SH-SY5Y (cell line): ENCODE data around the gene CAPN14.

Source experiments
- GATA2 ChIP-seq: IDR thresholded peaks from 2 replicates; pipeline ENCODE4 v1.6.1; 2011; ENCODE audit warnings: mild to moderate bottlenecking, low read depth, low read length
- GATA3 ChIP-seq: IDR thresholded peaks from 2 replicates; pipeline ENCODE4 v1.6.1; 2011; ENCODE audit warnings: low read depth, mild to moderate bottlenecking, low read length, moderate library complexity

GRCh38 chr2:31170071-31170698 is 47.1 kb downstream of the CAPN14 start:
- TF ChIP-seq GATA2 (no peak), GATA3 (no peak)
